ENCODE data around the gene TBX19.

GRCh38 chr1:168341483-168341975, 60.9 kb downstream of the TBX19 start:
- TF ChIP-seq CTCF (tag by site-specific recombination; IDR thresholded peaks at IDR 0.05): no peak
- no peak for TF ChIP-seq ZNF112 (tag by site-specific recombination; IDR thresholded peaks at IDR 0.05)
- TF ChIP-seq ZNF132 (tag by site-specific recombination; IDR thresholded peaks at IDR 0.05; ENCODE audit: borderline replicate concordance): no peak
- no peak for TF ChIP-seq ZNF184 (tag by site-specific recombination; IDR thresholded peaks at IDR 0.05)
- TF ChIP-seq ZNF660 (tag by site-specific recombination; IDR thresholded peaks at IDR 0.05): no peak
- TF ChIP-seq ZBTB49 (tag by site-specific recombination; IDR thresholded peaks at IDR 0.05; ENCODE audit: low read depth): no peak
- no peak for TF ChIP-seq ZNF76 (tag by site-specific recombination; IDR thresholded peaks at IDR 0.05; ENCODE audit: borderline replicate concordance, low read depth)
- TF ChIP-seq ZNF530 (tag by site-specific recombination; IDR thresholded peaks at IDR 0.05; ENCODE audit: low read depth): no peak
- no peak for TF ChIP-seq ZNF37A (tag by site-specific recombination; IDR thresholded peaks at IDR 0.05)
- no peak for TF ChIP-seq MZF1 (tag by site-specific recombination; IDR thresholded peaks at IDR 0.05; ENCODE audit: borderline replicate concordance)
- TF ChIP-seq REST (tag by site-specific recombination; IDR thresholded peaks at IDR 0.05): no peak
